HepG2 (cell line): ENCODE data around the gene AMOT. TPM values are rescaled to one million over a fixed set of nuclear protein-coding genes. Genes with fewer than 3 reads are reported as not detected.

ENCODE experiments used
- ATAC-seq: fragments of 200-7000 bp; cut with Tn5 transposase; 3 replicates; pipeline ENCODE4 v1.9.1; 2020; ENCODE audit warnings: mild to moderate bottlenecking, moderate library complexity
- BruUV-seq: library from RNA; stranded (reverse); fragments of 400-500 nt; replicated peaks from 2 replicates; lab custom pipeline; 2021; lab: Mats Ljungman, UMichigan
- CTCF ChIA-PET: fragments of 300-600 bp; formaldehyde crosslinking; extraction: SDS; loops from one replicate; lab custom pipeline; 2021; ENCODE audit warnings: low total read pairs, inconsistent platforms, low intra/inter-chr PET ratio; lab: Yijun Ruan, JAX
- POLR2A ChIA-PET: fragments of 350-600 bp; sonication (Branson Sonifier 250); formaldehyde crosslinking; loops from one replicate; lab custom pipeline; 2020; ENCODE audit warnings: antibody characterized with exemption, inconsistent platforms; lab: Yijun Ruan, JAX
- DNase-seq: peaks from one replicate; pipeline ENCODE4 v3.0.0-alpha.2; 2015; ENCODE audit warnings: low spot score
- FAIRE-seq: peaks from 3 replicates; lab custom pipeline; 2011; peaks lifted over from hg19 to GRCh38; lab: Jason Lieb, UNC
- H2AFZ ChIP-seq: one replicate; pipeline ENCODE4 v1.6.1; 2011; ENCODE audit warnings: low read length, inconsistent platforms
- H3K27ac ChIP-seq: fragments of 300-600 bp; 3 replicates; pipeline ENCODE4 v1.8.0; 2011; ENCODE audit warnings: mixed run types, mild to moderate bottlenecking, mixed read lengths, low read length, inconsistent platforms; ENCODE audit not compliant: insufficient read depth; ENCODE audit errors: extremely low read length
- H3K27me3 ChIP-seq, 2 experiments: fragments of 200-600 bp in 1 of 2; 2 replicates in 1 of 2; 3 replicates in 1 of 2; pipeline versions ENCODE4 v1.6.0 to v1.8.0; 2011; ENCODE audit warnings: low read length in 2 of 2, mild to moderate bottlenecking in 2 of 2, moderate library complexity in 2 of 2, inconsistent platforms in 1 of 2; ENCODE audit not compliant: insufficient read depth in 2 of 2, control insufficient read depth in 1 of 2
- H3K36me3 ChIP-seq, 2 experiments: fragments of 200-600 bp in 1 of 2; replicated peaks in 1 of 2; 2 replicates in 1 of 2; 3 replicates in 1 of 2; pipeline versions ENCODE4 v1.5.1 to v1.8.0; 2011; ENCODE audit warnings: low read length in 2 of 2, inconsistent platforms in 1 of 2; ENCODE audit not compliant: insufficient read depth in 2 of 2, control insufficient read depth in 1 of 2
- H3K4me1 ChIP-seq: 2 replicates; pipeline ENCODE4 v1.5.1; 2012; ENCODE audit warnings: low read length, inconsistent platforms; ENCODE audit not compliant: insufficient read depth
- H3K4me2 ChIP-seq: 2 replicates; pipeline ENCODE4 v1.6.0; 2011; ENCODE audit warnings: low read depth, low read length, inconsistent platforms
- H3K4me3 ChIP-seq, 3 experiments: fragments of 200-600 bp in 1 of 3; sonication (generic), shearing (Covaris generic) in 1 of 3; replicated peaks in 1 of 3; 2 replicates each; pipeline ENCODE4 v1.5.1; 2011 to 2016; ENCODE audit warnings: low read length in 3 of 3, inconsistent platforms in 2 of 3, low read depth in 2 of 3, mild to moderate bottlenecking in 2 of 3, control low read depth in 1 of 3, mixed read lengths in 1 of 3; ENCODE audit not compliant: insufficient read depth in 1 of 3
- H3K79me2 ChIP-seq: one replicate; pipeline ENCODE4 v1.6.1; 2011; ENCODE audit warnings: low read length, inconsistent platforms; ENCODE audit not compliant: insufficient read depth
- H3K9ac ChIP-seq: 2 replicates; pipeline ENCODE4 v1.6.0; 2011; ENCODE audit warnings: mild to moderate bottlenecking, low read depth, low read length, inconsistent platforms; ENCODE audit not compliant: insufficient read depth
- H3K9me3 ChIP-seq: 2 replicates; pipeline ENCODE4 v1.5.1; 2012; ENCODE audit warnings: mild to moderate bottlenecking, low read length
- H4K20me1 ChIP-seq: 2 replicates; pipeline ENCODE4 v1.6.0; 2011; ENCODE audit warnings: inconsistent platforms, mild to moderate bottlenecking, low read length, moderate library complexity; ENCODE audit not compliant: insufficient read depth
- AHR ChIP-seq: IDR thresholded peaks from 2 replicates; pipeline ENCODE4 v1.6.1; 2018; ENCODE audit warnings: missing genetic modification reagents, missing compliant biosample characterization
- CREM ChIP-seq, 2 experiments: sonication (generic) in 1 of 2; formaldehyde crosslinking in 1 of 2; IDR thresholded peaks; 2 replicates each; pipeline versions ENCODE4 v1.4.0 to v1.6.1; 2016 to 2020; ENCODE audit warnings: antibody characterized with exemption in 1 of 2, mild to moderate bottlenecking in 1 of 2, missing genetic modification reagents in 1 of 2
- FOSL2 ChIP-seq: sonication (generic); formaldehyde crosslinking; IDR thresholded peaks from 2 replicates; pipeline ENCODE4 v1.4.0; 2020; ENCODE audit warnings: missing genetic modification reagents
- GFI1 ChIP-seq: sonication (generic); formaldehyde crosslinking; IDR thresholded peaks from 2 replicates; pipeline ENCODE4 v1.5.0; 2020; ENCODE audit warnings: missing genetic modification reagents, mild to moderate bottlenecking, borderline replicate concordance
- KDM6A ChIP-seq: IDR thresholded peaks from 2 replicates; pipeline ENCODE4 v1.6.1; 2016; ENCODE audit warnings: low read depth
- PREB ChIP-seq: sonication (generic); formaldehyde crosslinking; IDR thresholded peaks from 2 replicates; pipeline ENCODE4 v1.4.0; 2020; ENCODE audit warnings: missing genetic modification reagents
- SIX4 ChIP-seq: sonication (generic); formaldehyde crosslinking; IDR thresholded peaks from 2 replicates; pipeline ENCODE4 v1.4.0; 2020; ENCODE audit warnings: missing genetic modification reagents
- THYN1 ChIP-seq: sonication (generic); formaldehyde crosslinking; IDR thresholded peaks from 2 replicates; pipeline ENCODE4 v1.8.1; 2023; ENCODE audit warnings: low read depth, mild to moderate bottlenecking, moderate library complexity, missing genetic modification reagents, borderline replicate concordance
- TSC22D2 ChIP-seq: sonication (generic); formaldehyde crosslinking; IDR thresholded peaks from 2 replicates; pipeline ENCODE4 v1.5.1; 2020; ENCODE audit warnings: missing genetic modification reagents, mild to moderate bottlenecking, borderline replicate concordance
- ZBTB33 ChIP-seq: sonication (generic); formaldehyde crosslinking; IDR thresholded peaks from 2 replicates; pipeline ENCODE4 v1.4.0; 2020; ENCODE audit warnings: missing genetic modification reagents
- ZFP82 ChIP-seq: sonication (generic); formaldehyde crosslinking; IDR thresholded peaks from 2 replicates; pipeline ENCODE4 v1.5.1; 2020; ENCODE audit warnings: mild to moderate bottlenecking, missing genetic modification reagents, borderline replicate concordance
- ZNF17 ChIP-seq: sonication (generic); formaldehyde crosslinking; IDR thresholded peaks from 2 replicates; pipeline ENCODE4 v1.5.0; 2020; ENCODE audit warnings: mild to moderate bottlenecking, missing genetic modification reagents
- ZNF292 ChIP-seq: sonication (generic); formaldehyde crosslinking; IDR thresholded peaks from 2 replicates; pipeline ENCODE4 v1.8.1; 2022; ENCODE audit warnings: mild to moderate bottlenecking, low read depth, missing genetic modification reagents, borderline replicate concordance
- ZNF652 ChIP-seq: IDR thresholded peaks from 2 replicates; pipeline ENCODE4 v1.6.1; 2016; ENCODE audit warnings: low read depth, borderline replicate concordance
- ZNF704 ChIP-seq: sonication (generic); formaldehyde crosslinking; IDR thresholded peaks from 2 replicates; pipeline ENCODE4 v1.8.1; 2023; ENCODE audit warnings: mild to moderate bottlenecking, inconsistent platforms, moderate library complexity, missing genetic modification reagents, borderline replicate concordance
- WGBS: methylation state at CpG from one replicate; pipeline ENCODE4 v1.1.6; 2017; ENCODE audit warnings: low lambda C conversion rate; 5-methylcytosine and 5-hydroxymethylcytosine counted together
- in situ Hi-C: cut with HindIII; loops from 2 replicates; pipeline ENCODE4 v1.10.0; 2017; ENCODE audit warnings: low pct_unique_long_range_greater_than_20kb; ENCODE audit not compliant: extremely low pct_ligation_motif_present
- intact Hi-C: fragments of 100-400 bp; cut with micrococcal nuclease; formaldehyde crosslinking; loops from one replicate; pipeline ENCODE4 v1.10.0; 2022; ENCODE audit not compliant: unreplicated experiment
- polyA plus RNA-seq, 8 experiments: library from polyadenylated mRNA; depleted of rRNA in 3 of 8; stranded (reverse) in 7 of 8; unstranded in 1 of 8; fragments of >200 nt; fragmentation: Illumina TruSeq in 4 of 8; extraction: Trizol in 4 of 8; gene quantifications; 2 replicates each; pipeline versions ENCODE4 v1.2.1 to v1.2.3, GENCODE V29; 2011 to 2016; ENCODE audit warnings: low read depth in 4 of 8, missing spikeins in 1 of 8, mixed read lengths in 1 of 8; ENCODE audit not compliant: insufficient read depth in 1 of 8
- total RNA-seq, 5 experiments: library from RNA; depleted of rRNA; stranded (reverse); fragments of >200 nt; fragmentation: Illumina TruSeq; extraction: Trizol; gene quantifications; 2 replicates each; pipeline ENCODE4 v1.2.3, GENCODE V29; 2016; ENCODE audit warnings: low read depth in 1 of 5
- TF ChIP-seq, protein P1 (sequence below): sonication (generic); formaldehyde crosslinking; conservative IDR thresholded peaks from 2 replicates; pipeline ENCODE4 v1.8.1; 2023; ENCODE audit warnings: missing genetic modification reagents
- TF ChIP-seq, protein P2 (sequence below): sonication (generic); formaldehyde crosslinking; IDR thresholded peaks from 2 replicates; pipeline ENCODE4 v1.4.0; 2020; ENCODE audit warnings: missing genetic modification reagents, borderline replicate concordance

Gene AMOT
- total and polyA plus RNA-seq, 2 of the 13 experiments (the other 11 are each of a cell fraction or from before 2014, with no cell fraction given), result 0.13 to 0.91 TPM

GRCh38 chrX:112877771-112878173 lies 37.1 kb upstream of the AMOT start:
- TF ChIP-seq PREB, result no peak
- TF ChIP-seq, protein P1, sequence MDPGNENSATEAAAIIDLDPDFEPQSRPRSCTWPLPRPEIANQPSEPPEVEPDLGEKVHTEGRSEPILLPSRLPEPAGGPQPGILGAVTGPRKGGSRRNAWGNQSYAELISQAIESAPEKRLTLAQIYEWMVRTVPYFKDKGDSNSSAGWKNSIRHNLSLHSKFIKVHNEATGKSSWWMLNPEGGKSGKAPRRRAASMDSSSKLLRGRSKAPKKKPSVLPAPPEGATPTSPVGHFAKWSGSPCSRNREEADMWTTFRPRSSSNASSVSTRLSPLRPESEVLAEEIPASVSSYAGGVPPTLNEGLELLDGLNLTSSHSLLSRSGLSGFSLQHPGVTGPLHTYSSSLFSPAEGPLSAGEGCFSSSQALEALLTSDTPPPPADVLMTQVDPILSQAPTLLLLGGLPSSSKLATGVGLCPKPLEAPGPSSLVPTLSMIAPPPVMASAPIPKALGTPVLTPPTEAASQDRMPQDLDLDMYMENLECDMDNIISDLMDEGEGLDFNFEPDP (CRISPR knock-in tag), result no peak
- no peak for TF ChIP-seq THYN1 (CRISPR knock-in tag)
- no peak for TF ChIP-seq AHR (CRISPR knock-in tag)
- no peak for TF ChIP-seq ZFP82
- no peak for TF ChIP-seq ZBTB33 (CRISPR knock-in tag)
- no peak for TF ChIP-seq ZNF704
- no peak for TF ChIP-seq CREM (IDR thresholded peaks at IDR 0.05)
- no peak for TF ChIP-seq CREM (CRISPR knock-in tag; IDR thresholded peaks at IDR 0.05)
- TF ChIP-seq ZNF652, result no peak
- TF ChIP-seq FOSL2, result no peak
- TF ChIP-seq SIX4, result no peak
- TF ChIP-seq GFI1 (CRISPR knock-in tag), result no peak
- TF ChIP-seq, protein P2, sequence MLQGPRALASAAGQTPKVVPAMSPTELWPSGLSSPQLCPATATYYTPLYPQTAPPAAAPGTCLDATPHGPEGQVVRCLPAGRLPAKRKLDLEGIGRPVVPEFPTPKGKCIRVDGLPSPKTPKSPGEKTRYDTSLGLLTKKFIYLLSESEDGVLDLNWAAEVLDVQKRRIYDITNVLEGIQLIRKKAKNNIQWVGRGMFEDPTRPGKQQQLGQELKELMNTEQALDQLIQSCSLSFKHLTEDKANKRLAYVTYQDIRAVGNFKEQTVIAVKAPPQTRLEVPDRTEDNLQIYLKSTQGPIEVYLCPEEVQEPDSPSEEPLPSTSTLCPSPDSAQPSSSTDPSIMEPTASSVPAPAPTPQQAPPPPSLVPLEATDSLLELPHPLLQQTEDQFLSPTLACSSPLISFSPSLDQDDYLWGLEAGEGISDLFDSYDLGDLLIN (CRISPR knock-in tag), result no peak
- TF ChIP-seq TSC22D2 (CRISPR knock-in tag), result no peak
- no peak for TF ChIP-seq KDM6A (CRISPR knock-in tag)
- TF ChIP-seq ZNF292 (CRISPR knock-in tag), result no peak
- TF ChIP-seq ZNF17, result no peak
- ChIA-PET CTCF (no interaction called here), POLR2A (no interaction called here)
- intact Hi-C loops (no loop called here), in situ Hi-C loops (no loop called here)
- Histone ChIP-seq H3K9ac (no peak overlapping the region), H3K9me3 (no peaks in the 10 kb centered on the region), H3K36me3 (no peaks in the 10 kb centered on the region), H3K4me1 (no peaks in the 10 kb centered on the region), H3K79me2 (no peaks in the 10 kb centered on the region), H3K4me3 (no peak overlapping the region), H3K27me3 (no peaks in the 10 kb centered on the region), H3K27ac (no peak overlapping the region), H3K4me2 (no peak overlapping the region), H4K20me1 (no peaks in the 10 kb centered on the region), H2AFZ (no peak overlapping the region)
- no peak for DNase-seq
- ATAC-seq, result no peak
- no peak for FAIRE-seq
- no TSS peak for BruUV-seq
- whole genome bisulfite sequencing, result 7% methylated on average over 3 of the region's 3 CpGs
